ENCODE results near the gene ITPK1.

Gene ITPK1

DNA sequence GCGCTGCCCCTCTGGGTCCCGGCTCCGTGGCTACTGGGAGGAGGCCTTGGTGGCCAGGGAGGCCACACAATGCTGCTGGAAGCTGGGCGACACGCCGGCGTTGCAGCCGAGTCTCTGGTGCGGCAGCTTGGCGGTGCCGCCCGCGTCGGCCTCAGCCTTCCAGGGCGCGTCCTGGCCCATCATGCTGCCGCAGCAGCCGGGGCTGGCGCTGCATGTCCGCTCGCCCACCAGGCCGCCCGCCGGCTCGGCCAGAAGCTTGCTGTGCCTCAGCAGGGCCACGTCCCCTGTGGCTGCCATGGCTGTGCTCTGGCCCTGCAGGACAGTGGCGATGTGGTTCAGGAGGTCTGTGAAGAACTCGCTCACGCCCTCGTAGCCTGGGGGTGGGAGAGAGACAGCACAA lies 174.2 kb downstream of the ITPK1 start:
- CTCF ChIA-PET, result interaction anchor here (1.0 to 1.3 kb wide), 2 partner anchors 10 to 13 kb away, joined by 3 to 9 read pairs; no protein-coding TSS in a partner anchor
- TF ChIP-seq, protein P1, sequence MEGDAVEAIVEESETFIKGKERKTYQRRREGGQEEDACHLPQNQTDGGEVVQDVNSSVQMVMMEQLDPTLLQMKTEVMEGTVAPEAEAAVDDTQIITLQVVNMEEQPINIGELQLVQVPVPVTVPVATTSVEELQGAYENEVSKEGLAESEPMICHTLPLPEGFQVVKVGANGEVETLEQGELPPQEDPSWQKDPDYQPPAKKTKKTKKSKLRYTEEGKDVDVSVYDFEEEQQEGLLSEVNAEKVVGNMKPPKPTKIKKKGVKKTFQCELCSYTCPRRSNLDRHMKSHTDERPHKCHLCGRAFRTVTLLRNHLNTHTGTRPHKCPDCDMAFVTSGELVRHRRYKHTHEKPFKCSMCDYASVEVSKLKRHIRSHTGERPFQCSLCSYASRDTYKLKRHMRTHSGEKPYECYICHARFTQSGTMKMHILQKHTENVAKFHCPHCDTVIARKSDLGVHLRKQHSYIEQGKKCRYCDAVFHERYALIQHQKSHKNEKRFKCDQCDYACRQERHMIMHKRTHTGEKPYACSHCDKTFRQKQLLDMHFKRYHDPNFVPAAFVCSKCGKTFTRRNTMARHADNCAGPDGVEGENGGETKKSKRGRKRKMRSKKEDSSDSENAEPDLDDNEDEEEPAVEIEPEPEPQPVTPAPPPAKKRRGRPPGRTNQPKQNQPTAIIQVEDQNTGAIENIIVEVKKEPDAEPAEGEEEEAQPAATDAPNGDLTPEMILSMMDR (IDR thresholded peaks at IDR 0.05; ENCODE audit: control extremely low read depth, extremely low read depth, low read depth, missing control alignments), result no peak
- DNase-seq (ENCODE audit: extremely low spot score), result no peak
- POLR2A ChIA-PET, result no interaction called here

DNA sequence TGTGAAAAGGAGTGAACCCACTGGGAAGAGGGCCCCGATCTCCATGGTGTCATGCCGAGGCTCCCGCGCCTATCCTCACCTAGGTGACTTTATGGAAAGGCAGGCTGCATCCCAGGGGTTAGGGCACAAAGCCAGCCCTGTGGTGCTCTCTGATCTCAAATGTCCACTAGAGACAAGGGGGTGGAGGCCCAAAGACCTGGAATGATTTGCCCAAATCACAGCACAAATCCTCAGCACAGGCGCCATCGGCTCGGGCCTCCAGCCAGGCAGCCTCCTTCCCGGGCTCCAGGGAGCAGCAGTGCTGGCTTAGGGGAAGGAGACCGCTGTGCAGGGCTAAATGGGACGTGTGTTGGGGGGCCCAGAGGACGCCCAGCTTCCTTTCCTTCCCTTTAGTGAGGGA lies 175.2 kb downstream of the ITPK1 start:
- DNase-seq (ENCODE audit: extremely low spot score), result no peak
- TF ChIP-seq, protein P1 (IDR thresholded peaks at IDR 0.05; ENCODE audit: control extremely low read depth, extremely low read depth, low read depth, missing control alignments), result no peak
- CTCF ChIA-PET, result no interaction called here
- POLR2A ChIA-PET, result no interaction called here

DNA sequence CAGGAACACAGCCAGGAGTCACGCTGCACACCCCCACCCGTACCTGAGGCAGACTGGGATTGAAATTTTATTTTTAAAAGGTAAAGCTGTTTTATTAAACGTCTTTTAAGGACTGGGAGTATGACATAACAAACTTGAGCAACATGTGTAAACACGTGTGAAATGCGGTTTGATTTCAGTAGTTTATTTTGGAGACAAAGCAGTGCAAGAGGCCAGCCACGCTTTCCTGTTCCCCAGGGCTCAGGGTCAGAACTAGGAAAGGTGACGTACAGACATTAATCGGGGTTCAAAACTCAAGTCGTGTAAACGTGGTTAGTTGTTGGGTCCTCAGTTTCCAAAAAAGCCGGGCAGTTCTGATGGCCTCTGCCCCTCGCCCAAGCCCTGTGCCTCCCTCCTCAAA lies 176.0 kb downstream of the ITPK1 start:
- CTCF ChIA-PET, result no interaction called here
- TF ChIP-seq, protein P1 (IDR thresholded peaks at IDR 0.05; ENCODE audit: control extremely low read depth, extremely low read depth, low read depth, missing control alignments), result no peak
- POLR2A ChIA-PET, result no interaction called here
- no peak for DNase-seq (ENCODE audit: extremely low spot score)

DNA sequence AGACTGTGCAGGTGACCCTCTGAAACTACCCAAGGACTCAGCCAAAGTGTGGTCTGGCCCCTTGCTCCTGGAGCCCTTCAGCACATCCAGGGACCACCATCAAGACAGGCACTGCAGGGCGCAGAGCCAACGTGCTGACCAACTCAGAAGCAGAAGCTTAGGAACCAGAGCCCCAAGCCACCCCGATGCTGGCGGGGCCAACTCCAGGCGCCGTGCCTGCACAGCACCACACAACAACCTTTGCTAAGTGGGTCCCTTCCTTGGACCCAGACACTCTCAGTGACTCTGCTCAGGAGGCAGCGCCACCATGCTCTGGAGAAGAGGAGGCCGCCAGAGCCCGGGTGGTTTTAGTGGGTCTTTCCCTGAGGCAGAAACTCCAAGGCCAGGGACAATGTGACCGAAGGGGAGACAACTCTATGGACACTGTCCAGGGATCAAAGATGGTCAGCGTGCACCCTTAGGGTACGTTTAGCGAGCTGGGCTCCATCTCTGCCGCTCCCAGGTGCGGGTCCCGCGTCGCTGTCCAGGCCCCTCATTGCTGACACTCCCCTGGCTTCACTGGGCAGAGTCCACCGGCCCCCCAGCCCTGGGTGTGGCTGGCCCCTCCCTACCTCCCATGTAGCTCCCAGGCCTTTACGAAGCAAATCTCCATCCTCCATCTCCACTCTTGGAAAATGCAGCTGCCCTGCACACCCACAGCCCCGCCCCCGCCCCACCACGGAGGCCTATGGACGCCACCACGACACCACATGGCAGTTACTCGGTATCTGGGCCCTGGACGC lies 176.6 kb downstream of the ITPK1 start:
- no peak for DNase-seq (ENCODE audit: extremely low spot score)
- CTCF ChIA-PET, result interaction anchor here (1.6 kb wide), 1 partner anchor 200 kb away, joined by 4 read pairs; no protein-coding TSS in a partner anchor
- TF ChIP-seq, protein P1 (IDR thresholded peaks at IDR 0.05; ENCODE audit: control extremely low read depth, extremely low read depth, low read depth, missing control alignments), result no peak
- POLR2A ChIA-PET, result no interaction called here

DNA sequence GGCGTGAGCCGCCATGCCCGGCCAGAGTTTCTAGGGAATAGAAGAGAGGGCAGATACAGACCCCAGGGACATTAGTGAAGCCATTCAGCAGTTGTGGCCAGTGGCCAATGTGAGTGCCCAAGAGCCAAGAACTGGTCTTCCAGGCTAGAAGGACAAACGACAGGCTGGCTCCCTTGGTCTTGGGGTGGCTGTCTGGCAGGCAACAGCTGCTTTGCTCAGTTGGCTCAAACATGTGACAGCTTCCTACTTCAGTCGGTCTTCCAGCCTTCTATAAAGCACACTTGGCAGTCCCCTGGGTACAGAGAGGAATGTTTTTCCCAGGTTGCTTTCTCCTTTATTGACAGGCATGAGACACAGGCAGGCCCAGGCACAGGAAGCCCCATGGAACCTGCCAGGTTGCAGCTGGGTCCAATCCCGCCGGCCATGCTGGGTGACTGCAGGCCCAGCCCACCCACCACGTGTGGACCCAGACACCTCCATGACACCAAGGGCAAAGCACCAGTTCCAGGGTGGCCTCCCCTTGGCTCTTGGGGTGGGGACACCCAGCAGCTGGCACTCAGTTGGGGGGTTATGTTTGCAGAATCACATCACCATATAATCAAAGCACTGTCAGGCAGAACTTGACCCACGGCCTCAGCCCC lies 177.4 kb downstream of the ITPK1 start:
- CTCF ChIA-PET, result interaction anchor here (1.6 kb wide), 1 partner anchor 201 kb away, joined by 4 read pairs; no protein-coding TSS in a partner anchor
- TF ChIP-seq, protein P1 (IDR thresholded peaks at IDR 0.05; ENCODE audit: control extremely low read depth, extremely low read depth, low read depth, missing control alignments), result no peak
- DNase-seq (ENCODE audit: extremely low spot score), result no peak
- POLR2A ChIA-PET, result no interaction called here

DNA sequence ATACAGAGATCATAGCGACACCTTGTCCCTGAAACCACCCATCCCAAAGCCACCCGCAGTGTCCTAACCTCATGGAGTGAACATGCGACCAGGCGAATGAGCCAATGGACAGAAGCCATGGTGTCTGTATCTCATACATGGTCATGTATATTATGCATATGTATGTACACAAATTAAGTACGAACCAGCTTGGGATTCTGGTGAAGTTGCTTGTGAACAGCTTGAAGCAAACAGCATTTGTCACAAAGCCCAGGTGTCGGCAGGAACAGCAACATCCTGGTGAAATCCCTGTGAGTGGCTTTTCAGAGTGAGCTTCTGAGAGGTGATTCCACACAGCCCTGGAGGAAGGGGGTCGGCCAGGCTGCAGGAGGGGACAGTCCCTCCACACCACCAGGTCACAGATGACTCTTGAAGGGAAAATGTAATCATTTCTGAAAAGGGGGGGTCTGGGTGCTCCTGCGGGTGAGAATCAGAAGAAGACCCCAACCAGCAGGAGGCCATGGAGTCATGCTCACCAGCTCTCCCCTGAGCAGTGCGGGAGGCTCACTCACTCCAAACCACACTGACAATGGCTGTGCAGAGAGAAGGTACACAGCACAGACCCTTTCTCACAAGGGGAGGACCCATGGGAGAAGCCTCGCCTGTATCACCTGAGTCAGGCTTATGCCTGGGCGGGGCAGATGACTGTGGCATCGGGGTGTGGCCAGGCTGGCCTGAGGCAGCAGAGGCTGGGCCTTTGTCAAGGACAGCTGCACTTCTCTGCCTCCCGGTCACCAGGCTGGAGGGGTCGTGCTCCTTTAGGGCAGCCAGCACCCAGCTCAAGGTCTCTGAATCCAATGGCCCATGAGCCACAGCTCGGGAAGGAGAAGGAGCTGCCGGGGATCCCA lies 178.4 kb downstream of the ITPK1 start:
- DNase-seq (ENCODE audit: extremely low spot score), result no peak
- POLR2A ChIA-PET, result no interaction called here

More for the DNA sequence above, 178.4 kb downstream of the ITPK1 start:
- CTCF ChIA-PET, result interaction anchor here (1.2 to 1.6 kb wide), 2 partner anchors 97 to 202 kb away, joined by 3 to 4 read pairs; no protein-coding TSS in a partner anchor
- TF ChIP-seq, protein P1 (IDR thresholded peaks at IDR 0.05; ENCODE audit: control extremely low read depth, extremely low read depth, low read depth, missing control alignments), result no peak
